ENCODE data around the gene AOPEP. TPM values are rescaled to one million over a fixed set of nuclear protein-coding genes. Genes with fewer than 3 reads are reported as not detected.

Gene AOPEP
- total and polyA plus RNA-seq, 9 of the 15 experiments (the other 6 are each of a cell fraction or from before 2014, with no cell fraction given): 4.5 to 19.3 (median 13.5) TPM

- Histone ChIP-seq H3K4me2 (ENCODE audit: insufficient read depth, low read length) (no peak overlapping the region), H3K9me1 (ENCODE audit: control insufficient read depth, insufficient read depth, low read length) (no peaks in the 10 kb centered on the region), H3K4me1 (replicated peaks in 1 of 2; ENCODE audit: control insufficient read depth in 2 of 2, insufficient read depth in 2 of 2, low read length in 2 of 2) (peaks cover 0 to 1% of the 10 kb centered on the region in 2 experiments; a peak in 2 of 5 replicates), H2AFZ (ENCODE audit: low read depth, low read length) (no peak overlapping the region), H3K27me3 (ENCODE audit: control insufficient read depth in 2 of 2, insufficient read depth in 2 of 2, low read length in 2 of 2) (no peaks in the 10 kb centered on the region), H3K79me2 (ENCODE audit: control insufficient read depth, insufficient read depth, low read length) (no peaks in the 10 kb centered on the region), H4K20me1 (replicated peaks; ENCODE audit: control insufficient read depth, insufficient read depth, low read length) (no peaks in the 10 kb centered on the region; the same call in 1 of the 2 replicates), H3K4me3 (no peak overlapping the region), H3K27ac (ENCODE audit: extremely low read depth, low read depth, low read length) (no peak overlapping the region), H3K9ac (ENCODE audit: insufficient read depth in 1 of 2, low read depth in 2 of 2, low read length in 2 of 2) (no peak overlapping the region), H3K9me3 (replicated peaks; ENCODE audit: control insufficient read depth, insufficient read depth, low read depth, low read length) (no peaks in the 10 kb centered on the region), H3K36me3 (ENCODE audit: control insufficient read depth, insufficient read depth, low read length) (no peaks in the 10 kb centered on the region)
- 52% methylated on average over 4 of the region's 4 CpGs for WGBS (ENCODE audit: insufficient coverage, low coverage, missing lambda C conversion rate)
- BruUV-seq (replicated peaks): no TSS peak
- ChIA-PET POLR2A (interaction anchor here (0.6 kb wide), 1 partner anchor 11 kb away, joined by 3 read pairs; no protein-coding TSS in a partner anchor), CTCF (ENCODE audit: low intra/inter-chr PET ratio) (no interaction called here)
- ATAC-seq (no peak), DNase-seq (ENCODE audit: extremely low read depth in 1 of 4, low spot score in 3 of 4) (no peak), FAIRE-seq (no peak)
- in situ Hi-C loops (cut with MboI) (no loop called here), intact Hi-C loops (cut with micrococcal nuclease) (no loop called here)
- TF ChIP-seq ZNF717 (CRISPR knock-in tag; IDR thresholded peaks at IDR 0.05) (no peak), CGGBP1 (CRISPR knock-in tag; IDR thresholded peaks at IDR 0.05) (no peak), CCNT2 (IDR thresholded peaks at IDR 0.05; ENCODE audit: borderline replicate concordance, extremely low read depth, insufficient read length, low read depth, low read length) (no peak), RNF2 (IDR thresholded peaks at IDR 0.05) (no peak), ZNF384 (IDR thresholded peaks at IDR 0.05; ENCODE audit: low read depth, low read length) (no peak), ZNF561 (CRISPR knock-in tag; conservative IDR thresholded peaks at IDR 0.05) (no peak), PPARD (CRISPR knock-in tag; IDR thresholded peaks at IDR 0.05) (no peak), SFPQ (IDR thresholded peaks at IDR 0.05; ENCODE audit: low read depth, low read length) (no peak), RAD51 (IDR thresholded peaks at IDR 0.05; ENCODE audit: borderline replicate concordance, low read depth) (no peak), FOSL1 (tag; conservative IDR thresholded peaks at IDR 0.05) (no peak), BCL6 (CRISPR knock-in tag; IDR thresholded peaks at IDR 0.05) (no peak), DNMT1 (IDR thresholded peaks at IDR 0.05) (no peak), NEUROD1 (IDR thresholded peaks at IDR 0.05; ENCODE audit: borderline replicate concordance, low read depth, low read length, partially characterized antibody) (no peak)
Observed at GRCh38 chr9:94913550-94913949, 187.1 kb downstream of the AOPEP start.

All from K562 (cell line).